Osteoblast (primary cell): ENCODE data around the gene WASF2. TPM values are rescaled to one million over a fixed set of nuclear protein-coding genes. Genes with fewer than 3 reads are reported as not detected.
A peak's percentile ranks its signal among the peaks of the same experiment; 100 is the strongest.

Experiments used
- DNase-seq: peaks from one replicate; pipeline ENCODE4 v3.0.0; 2011; ENCODE audit warnings: low spot score, mixed read lengths; ENCODE audit not compliant: insufficient read length; ENCODE audit errors: missing footprints
- H2AFZ ChIP-seq: 2 replicates; pipeline ENCODE4 v1.6.0; 2011; ENCODE audit warnings: mild to moderate bottlenecking, low read length
- H3K27ac ChIP-seq: 2 replicates; pipeline ENCODE4 v1.5.1; 2011; ENCODE audit warnings: mild to moderate bottlenecking, low read depth, low read length, moderate library complexity
- H3K27me3 ChIP-seq: 2 replicates; pipeline ENCODE4 v1.6.0; 2012; ENCODE audit warnings: mild to moderate bottlenecking, control low read depth, inconsistent platforms, low read length, moderate library complexity; ENCODE audit not compliant: insufficient read depth
- H3K36me3 ChIP-seq: 2 replicates; pipeline ENCODE4 v1.5.1; 2011; ENCODE audit warnings: mild to moderate bottlenecking, low read length, control low read depth, moderate library complexity; ENCODE audit not compliant: insufficient read depth
- H3K4me1 ChIP-seq: 2 replicates; pipeline ENCODE4 v1.5.1; 2011; ENCODE audit warnings: mild to moderate bottlenecking, low read length, control low read depth, moderate library complexity; ENCODE audit not compliant: insufficient read depth
- H3K4me2 ChIP-seq: 2 replicates; pipeline ENCODE4 v1.6.0; 2011; ENCODE audit warnings: mild to moderate bottlenecking, low read length; ENCODE audit not compliant: insufficient read depth
- H3K4me3 ChIP-seq: fragments of 200-600 bp; sonication (generic); 3 replicates; pipeline ENCODE4 v1.5.1; 2012; ENCODE audit warnings: mild to moderate bottlenecking, low read length, inconsistent platforms; ENCODE audit not compliant: insufficient read depth
- H3K79me2 ChIP-seq: 2 replicates; pipeline ENCODE4 v1.6.0; 2012; ENCODE audit warnings: mild to moderate bottlenecking, low read length, control low read depth, inconsistent platforms; ENCODE audit not compliant: insufficient read depth
- H3K9me3 ChIP-seq: 2 replicates; pipeline ENCODE4 v1.5.1; 2011; ENCODE audit warnings: low read depth, low read length, control low read depth
- H4K20me1 ChIP-seq: 2 replicates; pipeline ENCODE4 v1.6.0; 2012; ENCODE audit warnings: mild to moderate bottlenecking, low read length, control low read depth; ENCODE audit not compliant: insufficient read depth
- total RNA-seq: library from RNA; depleted of rRNA; stranded (reverse); fragments of >200 nt; gene quantifications from 2 replicates; pipeline ENCODE4 v1.2.3, GENCODE V29; 2012
- TF ChIP-seq, protein P1 (sequence below): IDR thresholded peaks from 2 replicates; pipeline ENCODE4 v1.5.1; 2011; ENCODE audit warnings: mild to moderate bottlenecking, low read depth, low read length, moderate library complexity; ENCODE audit errors: extremely low read depth

WASF2 gene
- total RNA-seq, 1 donor: 24.6 TPM

DNA sequence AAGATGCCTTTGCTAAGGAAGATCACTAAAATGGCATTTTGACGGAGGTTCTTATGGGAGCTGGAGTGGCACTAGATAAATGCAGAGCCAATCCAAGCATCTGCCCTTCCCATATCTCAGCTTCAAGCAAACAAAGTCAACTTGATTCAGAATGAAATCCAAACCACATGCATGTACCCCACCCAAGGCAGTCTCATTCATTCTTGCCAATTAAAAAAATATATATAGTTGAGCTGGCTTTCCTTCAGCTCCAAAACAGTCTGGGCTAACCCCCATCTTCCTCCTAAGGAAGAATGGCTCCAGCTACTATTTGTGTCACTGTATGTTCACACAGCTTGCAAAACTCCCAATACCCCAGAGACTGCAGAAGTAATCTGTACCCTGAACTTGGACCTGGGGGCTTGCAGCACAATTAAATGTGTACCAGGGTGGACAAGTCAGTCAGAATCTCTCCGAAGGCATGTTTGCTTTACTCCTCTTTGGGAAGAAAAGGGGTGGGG is 62.1 kb downstream of the WASF2 start:
- H3K4me2 ChIP-seq: peak overlapping the region; percentile 24
- no peak overlapping the region for H3K4me3 ChIP-seq
- peaks cover 11% of the 10 kb centered on the region for H4K20me1 ChIP-seq
- peak overlapping the region; percentile 30 for H3K27ac ChIP-seq
- peak; percentile 82 for DNase-seq
- peaks cover 29% of the 10 kb centered on the region for H3K4me1 ChIP-seq
- TF ChIP-seq, protein P1, sequence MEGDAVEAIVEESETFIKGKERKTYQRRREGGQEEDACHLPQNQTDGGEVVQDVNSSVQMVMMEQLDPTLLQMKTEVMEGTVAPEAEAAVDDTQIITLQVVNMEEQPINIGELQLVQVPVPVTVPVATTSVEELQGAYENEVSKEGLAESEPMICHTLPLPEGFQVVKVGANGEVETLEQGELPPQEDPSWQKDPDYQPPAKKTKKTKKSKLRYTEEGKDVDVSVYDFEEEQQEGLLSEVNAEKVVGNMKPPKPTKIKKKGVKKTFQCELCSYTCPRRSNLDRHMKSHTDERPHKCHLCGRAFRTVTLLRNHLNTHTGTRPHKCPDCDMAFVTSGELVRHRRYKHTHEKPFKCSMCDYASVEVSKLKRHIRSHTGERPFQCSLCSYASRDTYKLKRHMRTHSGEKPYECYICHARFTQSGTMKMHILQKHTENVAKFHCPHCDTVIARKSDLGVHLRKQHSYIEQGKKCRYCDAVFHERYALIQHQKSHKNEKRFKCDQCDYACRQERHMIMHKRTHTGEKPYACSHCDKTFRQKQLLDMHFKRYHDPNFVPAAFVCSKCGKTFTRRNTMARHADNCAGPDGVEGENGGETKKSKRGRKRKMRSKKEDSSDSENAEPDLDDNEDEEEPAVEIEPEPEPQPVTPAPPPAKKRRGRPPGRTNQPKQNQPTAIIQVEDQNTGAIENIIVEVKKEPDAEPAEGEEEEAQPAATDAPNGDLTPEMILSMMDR: no peak
- H2AFZ ChIP-seq: no peak overlapping the region
- H3K9me3 ChIP-seq: no peaks in the 10 kb centered on the region
- H3K79me2 ChIP-seq: peaks cover 66% of the 10 kb centered on the region
- no peaks in the 10 kb centered on the region for H3K27me3 ChIP-seq
- peaks cover 16% of the 10 kb centered on the region for H3K36me3 ChIP-seq

DNA sequence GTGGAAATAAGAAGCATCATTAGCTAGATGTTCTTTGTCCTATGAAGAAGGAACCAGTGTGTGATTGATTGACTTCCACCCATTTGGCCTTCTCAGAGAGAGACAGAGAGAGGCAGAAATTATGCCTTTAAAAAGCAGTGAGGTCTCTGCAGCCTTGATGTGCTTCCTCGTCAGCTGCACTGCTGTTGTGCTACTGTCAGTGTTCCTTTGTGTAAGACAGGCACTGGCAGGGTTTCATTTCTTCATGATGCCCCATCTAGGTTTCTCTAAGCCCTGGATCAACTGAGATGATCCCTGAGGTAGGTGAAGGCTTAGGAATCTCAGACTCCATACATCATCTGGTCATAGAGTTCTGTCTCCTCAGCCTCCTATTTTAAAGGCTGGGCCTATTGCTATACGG is 62.6 kb downstream of the WASF2 start:
- peaks cover 66% of the 10 kb centered on the region for H3K79me2 ChIP-seq
- H2AFZ ChIP-seq: no peak overlapping the region
- H3K36me3 ChIP-seq: peaks cover 16% of the 10 kb centered on the region
- H3K27ac ChIP-seq: no peak overlapping the region
- peaks cover 29% of the 10 kb centered on the region for H3K4me1 ChIP-seq
- DNase-seq: no peak
- H3K4me3 ChIP-seq: no peak overlapping the region
- peaks cover 11% of the 10 kb centered on the region for H4K20me1 ChIP-seq
- H3K27me3 ChIP-seq: no peaks in the 10 kb centered on the region
- no peak overlapping the region for H3K4me2 ChIP-seq
- TF ChIP-seq, protein P1: no peak
- H3K9me3 ChIP-seq: no peaks in the 10 kb centered on the region

DNA sequence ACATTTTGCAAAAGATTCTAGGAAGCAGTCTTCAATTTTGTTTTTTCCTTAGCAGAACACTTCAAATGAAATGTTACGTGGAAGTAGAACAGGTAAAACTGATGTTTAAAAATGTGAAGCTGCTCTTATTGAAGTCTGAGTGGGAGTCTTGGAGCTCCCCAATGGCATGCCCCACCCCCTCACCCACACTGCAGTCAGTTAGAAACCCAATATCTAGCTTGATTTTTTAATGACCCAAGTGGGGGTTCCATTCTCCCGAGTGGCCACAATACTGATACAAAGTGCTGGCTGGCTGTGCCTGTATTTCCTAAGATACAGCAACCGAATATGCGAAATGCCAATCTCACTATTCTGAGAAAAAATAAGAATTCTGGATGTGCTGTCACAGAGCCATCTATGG is 66.3 kb downstream of the WASF2 start:
- Histone ChIP-seq H3K36me3 (peaks cover 16% of the 10 kb centered on the region), H3K79me2 (peaks cover 68% of the 10 kb centered on the region), H3K4me1 (peaks cover 21% of the 10 kb centered on the region), H3K9me3 (no peaks in the 10 kb centered on the region), H3K4me2 (no peak overlapping the region), H4K20me1 (no peaks in the 10 kb centered on the region), H3K27ac (no peak overlapping the region), H3K27me3 (no peaks in the 10 kb centered on the region), H2AFZ (no peak overlapping the region), H3K4me3 (no peak overlapping the region)
- DNase-seq: no peak
- TF ChIP-seq, protein P1: no peak

DNA sequence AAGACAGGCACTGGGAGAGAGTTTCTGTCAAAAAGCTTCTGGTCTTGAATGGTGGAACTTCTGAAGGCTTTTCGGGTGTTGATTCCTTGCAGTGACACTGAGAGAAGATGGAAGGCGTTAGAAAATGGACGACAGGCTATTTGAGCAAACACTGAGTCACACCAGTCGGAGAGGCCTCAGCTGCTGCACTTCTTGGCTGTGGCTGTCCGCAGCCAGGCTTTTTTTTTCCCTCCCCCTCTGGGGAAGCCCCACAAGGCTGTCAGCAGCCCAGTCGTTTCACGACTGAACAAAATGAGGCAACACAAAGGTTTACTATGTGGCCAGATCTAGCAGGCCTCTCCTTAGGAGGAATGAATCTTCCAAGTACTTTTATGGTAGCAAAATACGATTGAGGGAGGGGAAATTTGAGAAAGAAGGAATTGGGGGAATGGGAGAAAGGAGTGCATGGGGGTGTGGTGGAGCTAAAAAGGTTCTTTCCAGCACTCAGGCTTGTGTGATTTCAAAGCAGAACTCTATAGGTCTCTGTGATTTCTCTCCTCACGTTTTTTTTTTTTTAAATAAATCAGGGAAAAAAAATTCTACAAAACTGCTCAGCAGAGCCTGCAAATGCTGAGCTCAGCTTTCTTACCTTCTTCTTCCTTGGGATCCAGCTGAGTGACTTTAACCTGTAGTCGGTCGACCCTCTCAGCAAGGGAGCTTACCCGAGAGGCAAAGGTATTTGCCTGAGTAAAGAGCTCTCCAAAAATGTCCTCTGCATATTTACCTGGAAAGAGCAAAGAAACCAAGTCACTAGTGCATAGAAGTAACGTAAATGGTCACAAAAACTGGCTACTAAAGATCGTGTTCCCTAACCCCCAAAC is 71.4 kb downstream of the WASF2 start:
- peak; percentile 94 for DNase-seq
- Histone ChIP-seq H3K4me1 (peaks cover 19% of the 10 kb centered on the region), H3K4me3 (no peak overlapping the region), H3K79me2 (peaks cover 64% of the 10 kb centered on the region), H3K27me3 (no peaks in the 10 kb centered on the region), H3K4me2 (peak overlapping the region; percentile 57), H2AFZ (peak overlapping the region; percentile 70), H3K36me3 (peaks cover 44% of the 10 kb centered on the region), H4K20me1 (no peaks in the 10 kb centered on the region), H3K27ac (peak overlapping the region; percentile 87), H3K9me3 (no peaks in the 10 kb centered on the region)
- TF ChIP-seq, protein P1: no peak
